M059J (cell line): Measurements from ENCODE around the gene SLC4A1. TPM values are rescaled to one million over a fixed set of nuclear protein-coding genes. Genes with fewer than 3 reads are reported as not detected.
A peak's percentile ranks its signal among the peaks of the same experiment; 100 is the strongest.

Experiments used
- DNase-seq: peaks from one replicate; pipeline ENCODE4 v3.0.0-alpha.2; 2012; ENCODE audit warnings: low read depth
- total RNA-seq: library from RNA; depleted of rRNA; stranded (reverse); fragments of >200 nt; shearing (Covaris generic); gene quantifications from 2 replicates; pipeline ENCODE4 v1.2.3, GENCODE V29; 2014; rRNA removed

The SLC4A1 gene
- not detected in 2 replicates for total RNA-seq

DNA sequence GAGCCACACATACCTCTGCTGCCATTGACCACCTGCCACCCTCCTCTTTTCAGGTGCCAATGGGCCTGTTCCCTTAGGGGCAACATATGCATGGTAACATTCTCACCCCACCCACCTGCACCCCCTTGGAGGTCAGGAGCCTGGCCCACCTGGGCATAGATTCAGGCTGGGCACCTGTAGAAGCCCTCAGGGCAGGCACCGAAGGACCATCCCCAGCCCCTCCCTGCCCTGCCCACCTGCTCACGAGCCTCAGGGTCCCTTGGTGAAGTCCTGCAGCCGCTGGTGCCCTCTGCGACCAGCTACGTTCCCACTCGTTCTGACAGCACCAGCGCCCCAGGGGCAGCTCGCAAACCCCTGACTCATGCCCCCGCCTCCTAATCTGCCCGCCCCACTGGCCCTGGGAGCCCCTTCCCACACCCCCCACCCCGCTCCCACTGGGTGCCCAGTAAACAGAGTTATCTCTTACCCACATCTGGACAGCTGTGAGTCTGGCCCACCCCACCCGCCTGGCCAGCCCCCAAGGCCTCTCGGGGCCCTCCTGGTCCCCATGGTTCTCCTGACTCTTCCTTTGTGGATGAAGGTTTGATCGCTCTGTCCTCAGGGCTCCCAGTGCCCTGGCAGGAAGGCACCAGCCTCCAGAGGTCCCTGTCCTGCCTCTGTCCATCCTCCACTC, at the start of gene SLC4A1:
SLC4A1 (minus strand) TSS at position 318 of the 673 bp plus-strand sequence. CDS start 5,269 bp downstream, outside the sequence.
- no peak for DNase-seq

DNA sequence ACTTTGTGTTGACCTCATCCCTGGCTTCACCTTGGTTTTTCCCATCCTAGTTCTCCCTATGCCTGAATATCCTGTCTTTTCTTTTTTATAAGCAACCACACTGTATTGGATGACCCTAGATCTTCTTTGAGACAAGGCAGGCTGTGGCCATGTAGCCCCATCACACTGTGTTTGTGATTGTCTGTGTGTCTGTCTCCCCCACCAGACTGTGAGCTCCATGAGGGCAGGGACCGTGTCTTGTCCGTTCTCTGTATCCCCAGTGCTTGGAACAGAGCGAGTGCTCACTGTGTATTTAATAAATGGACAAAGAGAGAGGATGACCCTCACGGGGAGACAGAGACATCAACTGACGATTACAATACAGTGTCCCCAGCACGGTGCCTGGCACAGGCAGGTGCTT, 49.6 kb upstream of the SLC4A1 start:
- no peak for DNase-seq

DNA sequence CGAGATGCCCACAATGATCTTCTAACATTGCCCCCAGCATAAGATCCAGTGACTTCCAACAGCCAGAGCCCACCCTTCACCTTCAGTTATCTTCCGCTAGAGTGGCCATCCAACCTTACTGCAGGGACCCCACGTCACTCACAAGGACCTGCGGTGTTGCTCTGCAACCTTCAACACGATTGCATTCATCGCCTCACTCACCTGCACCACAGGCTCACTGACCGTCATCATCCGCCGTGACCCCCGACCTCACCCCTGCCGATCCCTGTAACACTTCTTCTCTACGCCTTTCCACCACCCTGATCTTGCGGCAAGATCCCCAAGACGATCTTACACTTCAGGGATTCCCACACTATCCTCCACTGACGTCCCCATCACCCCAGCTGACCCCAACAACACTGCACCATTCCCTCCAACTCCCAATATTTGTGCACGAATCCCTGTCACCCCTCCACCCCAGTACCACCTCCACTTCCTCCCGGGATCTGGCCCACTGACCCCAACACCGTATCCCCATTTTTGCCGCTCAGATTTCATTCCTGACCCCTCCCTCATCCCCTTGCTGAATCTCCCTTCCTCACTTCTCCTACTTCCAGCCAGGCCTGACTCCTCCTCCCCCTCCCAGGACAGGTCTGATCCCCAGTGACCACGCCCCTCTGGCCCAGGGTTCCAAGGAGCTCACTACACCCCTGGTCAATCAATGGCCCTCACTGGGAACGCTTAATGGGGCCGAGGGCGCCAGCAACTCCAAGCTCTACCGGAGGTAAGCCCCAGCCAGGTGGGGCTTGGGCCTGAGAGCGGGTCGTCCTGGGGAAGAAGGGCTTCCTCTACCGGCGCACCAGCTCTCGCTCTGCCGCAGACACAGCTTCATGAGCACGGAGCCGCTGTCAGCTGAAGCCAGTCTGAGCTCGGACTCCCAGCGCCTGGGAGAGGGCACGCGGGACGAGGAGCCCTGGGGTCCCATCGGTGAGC, 48.1 kb upstream of the SLC4A1 start:
- no peak for DNase-seq

DNA sequence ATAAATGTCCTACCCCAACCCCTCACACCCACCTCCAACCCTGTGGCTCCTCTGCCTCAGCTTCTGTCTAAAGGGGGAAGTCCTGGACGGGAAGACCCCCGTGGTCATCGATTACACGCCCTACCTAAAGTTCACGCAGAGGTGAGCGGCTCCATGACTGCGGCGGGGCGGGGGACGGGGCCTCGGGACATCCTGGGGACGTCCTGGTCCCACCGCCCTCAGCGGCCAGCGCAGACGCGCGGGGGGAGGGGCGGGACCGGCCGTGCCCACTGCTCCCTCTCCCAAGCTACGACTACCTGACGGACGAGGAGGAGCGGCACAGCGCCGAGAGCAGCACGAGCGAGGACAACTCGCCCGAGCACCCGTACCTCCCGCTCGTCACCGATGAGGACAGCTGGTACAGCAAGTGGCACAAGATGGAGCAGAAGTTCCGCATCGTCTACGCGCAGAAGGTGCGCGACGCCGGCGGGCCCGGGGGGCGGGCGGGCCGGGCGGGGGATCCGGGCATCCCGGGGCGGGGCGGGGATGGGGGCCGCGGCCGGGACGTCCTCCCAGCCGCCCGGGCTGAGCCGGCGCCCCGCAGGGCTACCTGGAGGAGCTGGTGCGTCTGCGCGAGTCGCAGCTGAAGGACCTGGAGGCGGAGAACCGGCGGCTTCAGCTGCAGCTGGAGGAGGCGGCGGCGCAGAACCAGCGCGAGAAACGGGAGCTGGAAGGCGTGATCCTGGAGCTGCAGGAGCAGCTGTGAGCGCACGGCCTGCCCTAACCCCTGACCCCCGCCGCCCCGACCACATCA, 47.1 kb upstream of the SLC4A1 start:
- DNase-seq, result no peak

DNA sequence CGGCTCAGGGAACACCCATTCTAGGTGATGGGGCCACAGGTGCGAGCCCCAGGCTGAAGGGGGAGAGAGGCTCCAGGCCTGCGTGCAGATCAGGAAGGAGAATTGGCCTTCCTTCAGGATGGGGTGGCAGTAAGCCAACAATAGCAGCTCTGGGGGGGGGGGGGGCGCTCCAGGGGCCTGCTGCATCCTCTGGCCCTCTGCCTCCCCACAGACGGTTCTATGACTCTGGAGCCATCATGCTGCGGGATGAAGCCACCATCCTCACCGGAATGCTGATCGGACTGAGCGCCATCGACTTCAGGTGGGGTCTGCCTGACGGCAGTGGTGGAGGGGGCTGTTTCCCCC, 46.6 kb upstream of the SLC4A1 start:
- no peak for DNase-seq

DNA sequence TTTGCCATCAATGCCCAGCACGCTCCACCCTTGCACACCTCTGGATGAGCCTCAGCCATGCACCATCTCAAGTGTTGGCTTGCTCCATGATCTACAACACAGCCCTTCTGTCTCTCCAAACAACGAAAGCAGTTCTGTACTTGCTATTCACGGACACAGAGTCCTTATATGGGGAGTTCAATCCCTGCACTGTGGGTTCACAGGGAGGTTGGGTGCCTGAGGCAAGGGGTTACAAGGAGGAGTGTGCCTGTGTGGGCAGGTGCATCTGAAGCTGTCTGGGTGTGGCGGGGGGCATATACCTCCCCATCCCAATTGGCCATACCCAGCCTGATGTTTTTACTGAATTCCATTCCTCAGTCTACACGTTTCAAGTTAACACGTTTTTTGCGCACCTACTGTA, 46.1 kb upstream of the SLC4A1 start:
- DNase-seq, result no peak

DNA sequence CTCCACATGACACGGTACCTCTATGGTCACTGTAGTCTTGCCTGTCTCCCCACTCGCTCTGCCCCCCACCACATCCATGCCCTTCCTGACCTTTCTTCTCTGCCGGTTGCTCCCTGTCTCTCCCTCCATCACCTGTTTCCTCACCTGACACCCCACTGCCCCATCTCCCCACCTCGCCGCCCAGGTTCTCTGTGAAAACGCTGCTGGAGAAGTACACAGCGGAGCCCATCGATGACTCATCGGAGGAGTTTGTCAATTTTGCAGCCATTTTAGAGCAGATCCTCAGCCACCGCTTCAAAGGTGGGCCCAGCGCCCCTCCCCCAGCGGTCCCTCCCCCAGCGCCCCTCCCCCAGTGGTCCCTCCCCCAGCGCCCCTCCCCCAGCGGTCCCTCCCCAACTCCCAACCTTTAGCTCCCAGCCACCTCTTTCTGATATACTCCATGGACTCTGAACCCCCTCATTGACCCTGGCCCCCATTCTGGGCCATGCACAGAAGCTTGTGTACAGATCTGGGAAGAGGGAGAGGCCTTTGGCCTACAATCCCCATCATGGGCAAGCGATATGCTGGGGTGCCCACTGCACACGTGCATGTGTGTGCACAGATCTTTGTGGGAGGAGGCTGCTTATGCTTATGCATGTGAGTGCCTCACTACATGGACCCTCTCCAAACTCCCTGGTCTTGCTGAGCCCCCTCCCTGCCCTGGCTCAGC, 44.6 kb upstream of the SLC4A1 start:
- no peak for DNase-seq

DNA sequence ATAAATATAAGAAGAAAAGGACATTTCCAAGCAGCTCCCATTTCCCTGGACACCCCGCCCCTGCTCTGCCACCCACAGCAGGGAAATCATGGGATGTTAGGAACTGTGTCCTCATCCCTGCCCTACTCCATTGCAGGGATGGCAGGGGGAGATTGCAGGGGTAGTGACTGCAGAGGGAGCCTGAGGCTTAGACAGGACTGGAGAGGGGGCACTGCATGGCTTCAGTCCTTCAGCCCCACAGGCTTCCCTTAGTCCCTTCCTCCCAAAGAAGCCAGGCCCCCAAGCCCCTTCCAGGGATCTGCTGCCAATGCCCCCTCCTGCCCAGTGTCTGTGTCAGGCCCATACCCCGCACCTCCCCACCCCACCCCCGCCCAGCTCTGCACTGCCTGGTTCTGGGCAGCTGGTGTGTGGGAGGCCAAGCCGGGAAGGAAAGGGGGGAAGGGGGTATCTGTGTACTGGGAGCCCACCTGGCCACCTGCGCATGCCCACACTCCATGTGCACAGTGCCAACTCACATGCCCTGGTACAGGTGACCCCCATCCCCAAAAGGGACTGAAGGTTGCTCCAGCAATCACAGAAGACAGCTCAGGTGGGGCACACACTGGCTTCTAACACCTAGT, 43.7 kb upstream of the SLC4A1 start:
- no peak for DNase-seq

DNA sequence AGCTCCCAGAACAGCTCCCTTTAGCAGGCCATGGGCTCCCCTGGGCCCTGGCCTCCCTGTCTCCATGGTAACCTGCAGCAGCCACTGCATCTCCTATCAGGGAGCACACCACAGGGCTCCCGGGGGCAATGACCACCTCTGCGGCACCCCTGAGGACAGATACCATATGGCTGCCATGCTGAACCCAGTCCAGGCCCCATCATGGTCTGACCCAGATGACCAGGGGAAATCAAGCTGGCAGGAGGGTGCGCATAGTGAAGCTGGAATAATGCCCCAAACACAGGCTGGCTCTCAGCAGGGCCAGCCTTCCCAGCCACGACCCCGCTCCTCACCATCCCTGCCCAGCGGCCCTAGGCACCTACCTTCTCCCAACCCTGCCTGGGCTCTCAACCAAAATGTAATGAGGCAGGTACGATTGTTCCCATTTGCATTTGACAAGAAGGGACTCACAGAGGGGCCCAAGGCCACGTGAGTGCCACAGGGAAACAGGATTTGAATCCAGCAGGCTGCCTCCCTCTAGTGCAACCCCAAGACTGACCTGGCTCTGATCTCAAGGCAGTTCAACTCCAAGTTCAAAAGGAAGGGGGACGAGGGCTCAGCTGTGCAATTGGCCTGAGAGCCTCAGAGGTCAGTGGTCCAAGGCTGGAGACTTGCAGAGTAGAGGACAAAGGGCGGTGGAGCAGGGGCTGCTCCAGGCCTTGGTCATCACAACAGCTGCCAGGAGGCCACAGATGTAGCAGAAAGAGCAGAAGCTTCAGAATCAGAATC, 42.9 kb upstream of the SLC4A1 start:
- DNase-seq, result no peak

DNA sequence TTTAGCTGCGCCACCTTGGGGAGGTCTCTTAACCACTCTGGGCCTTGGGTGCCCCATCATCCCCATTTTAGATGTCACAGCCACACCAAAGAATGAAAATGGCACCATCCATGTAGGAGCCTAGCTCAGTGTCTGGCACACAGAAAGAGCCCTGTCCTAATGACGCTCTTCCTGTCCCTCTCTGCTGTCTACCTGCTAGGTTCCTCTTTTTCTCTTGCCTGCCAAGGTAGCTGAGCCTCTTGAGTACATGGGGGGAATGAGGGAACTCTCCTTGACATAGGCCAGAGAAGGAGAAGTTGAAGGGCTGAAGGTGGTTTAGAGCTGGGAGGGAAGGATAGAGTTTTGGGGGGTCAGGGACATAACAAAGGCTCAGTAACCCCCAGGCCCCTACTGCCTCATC, 42.3 kb upstream of the SLC4A1 start:
- no peak for DNase-seq

DNA sequence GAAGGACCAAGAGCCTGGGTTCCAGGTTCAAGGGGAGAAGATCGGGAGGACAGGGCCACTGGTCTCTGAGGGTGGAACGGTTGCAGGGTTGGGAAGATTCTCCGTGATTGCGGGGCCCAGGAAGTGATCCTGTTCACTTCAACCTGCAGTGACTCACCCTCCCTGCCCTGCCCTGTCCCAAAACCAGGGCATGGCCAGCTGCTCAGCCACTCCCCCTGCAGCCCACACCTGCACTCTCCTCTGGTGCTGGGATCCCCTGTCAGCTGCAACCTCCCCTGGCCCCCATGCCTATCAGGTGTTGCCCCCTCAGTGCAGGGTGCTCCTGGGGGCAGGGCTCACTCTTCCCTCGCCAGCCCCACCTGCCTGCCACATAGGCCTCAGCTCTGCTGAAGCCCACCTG, 41.5 kb upstream of the SLC4A1 start:
- DNase-seq, result no peak

DNA sequence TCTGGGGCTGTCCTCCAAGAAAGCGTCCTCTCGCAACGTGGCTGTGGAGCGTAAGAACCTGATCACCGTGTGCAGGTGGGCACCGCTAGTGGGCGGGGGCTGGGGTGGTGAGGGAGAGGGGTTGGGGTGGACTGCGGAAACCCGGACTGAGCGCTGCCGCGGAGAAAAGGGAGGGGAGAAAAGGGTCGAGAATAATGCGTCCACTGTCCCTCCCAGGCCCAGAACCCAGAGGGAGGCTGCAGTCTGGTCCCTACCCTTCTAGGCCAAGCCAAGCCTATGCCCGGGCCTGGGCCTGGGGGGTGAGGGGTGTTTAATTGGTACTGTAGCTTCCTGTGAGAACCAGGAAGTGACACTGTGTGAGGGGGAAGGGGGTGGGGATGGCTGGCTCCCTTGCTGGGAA, 40.9 kb upstream of the SLC4A1 start:
- no peak for DNase-seq

DNA sequence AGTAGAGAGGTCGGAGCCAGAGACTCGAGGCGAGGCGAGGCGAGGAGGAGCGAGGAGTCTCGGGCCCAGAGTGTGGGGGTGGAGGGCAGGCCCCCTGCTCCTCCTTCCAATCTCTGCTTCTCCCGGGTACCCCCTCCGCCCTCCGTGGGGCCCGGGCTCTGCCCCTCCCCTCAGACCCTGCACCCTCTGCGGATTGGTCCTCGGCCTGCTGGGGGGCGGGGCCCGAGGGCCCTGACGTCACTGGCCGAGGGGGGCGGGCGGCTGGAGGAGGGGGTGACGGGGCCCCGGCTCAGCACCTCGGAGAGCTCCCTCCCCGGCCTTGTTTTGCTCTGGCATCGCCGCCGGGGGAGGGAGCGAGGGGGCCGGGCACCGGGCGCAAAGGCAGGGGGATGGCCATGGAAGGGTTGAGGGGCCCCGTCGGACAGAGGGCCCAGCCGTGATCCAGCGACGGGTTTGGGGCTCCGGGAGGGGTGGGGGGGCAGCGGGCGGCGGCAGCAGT, 40.4 kb upstream of the SLC4A1 start, which contains the start of gene RUNDC3A:
RUNDC3A (plus strand) TSS at position 282 of the 499 bp plus-strand sequence. CDS start 232 bp downstream, outside the sequence.
- DNase-seq, result peak; percentile 60

DNA sequence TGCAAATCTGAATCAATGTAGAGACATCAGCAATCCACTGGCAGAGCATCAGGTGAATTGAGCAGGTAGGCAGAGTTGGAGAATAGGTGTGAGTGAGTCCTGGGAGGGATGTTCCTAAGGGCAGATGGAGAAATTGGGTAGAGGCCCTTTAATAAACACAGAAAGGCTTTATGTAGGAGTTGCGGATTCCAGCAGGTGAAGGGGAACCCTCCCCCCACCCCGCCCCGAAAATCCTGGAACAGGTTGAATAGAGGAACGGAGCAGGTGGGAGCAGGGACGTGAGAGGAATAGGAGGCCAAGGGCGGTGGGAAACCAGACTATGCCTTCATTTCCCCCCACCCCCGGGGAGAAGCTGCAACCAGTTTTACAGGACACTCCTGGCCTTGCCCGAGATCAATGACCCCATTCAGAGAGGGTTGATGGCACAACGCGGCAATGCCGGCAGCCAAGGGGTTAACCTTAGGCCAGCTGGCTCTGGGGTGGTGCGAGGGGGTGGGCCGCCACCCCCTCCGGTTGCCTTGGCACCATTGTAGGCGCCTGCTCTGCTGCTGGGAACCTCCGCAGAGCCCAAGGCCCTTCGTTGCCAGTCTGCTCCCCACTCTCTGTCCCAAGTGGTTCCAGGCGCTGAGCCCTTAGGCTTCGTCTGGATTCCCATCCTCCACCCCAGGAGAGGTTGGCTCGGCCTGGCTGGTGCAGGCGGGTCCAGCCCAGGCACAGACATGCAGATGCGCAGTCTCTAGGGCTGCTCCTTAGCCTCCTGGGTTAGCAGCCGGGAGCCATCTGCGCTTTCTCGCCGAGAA, 39.7 kb upstream of the SLC4A1 start:
- DNase-seq, result peak; percentile 45

DNA sequence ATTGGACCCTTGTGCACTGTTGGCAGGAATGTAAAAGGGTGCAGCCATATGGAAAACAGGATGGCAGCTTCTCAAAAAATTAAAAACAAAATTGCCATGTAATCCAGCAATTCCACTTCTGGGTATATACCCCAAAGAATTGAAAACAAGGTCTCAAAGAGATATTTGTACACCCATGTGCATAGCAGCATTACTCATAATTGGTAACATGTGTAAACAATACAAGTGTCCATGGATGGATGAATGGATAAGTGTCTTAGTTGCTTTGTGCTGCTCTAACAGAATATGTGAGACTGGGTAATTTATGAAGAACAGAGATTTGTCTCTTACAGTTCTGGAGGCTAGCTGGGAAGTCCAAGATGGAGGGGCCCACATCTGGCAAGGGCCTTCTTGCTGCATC, 36.7 kb upstream of the SLC4A1 start:
- DNase-seq, result no peak

DNA sequence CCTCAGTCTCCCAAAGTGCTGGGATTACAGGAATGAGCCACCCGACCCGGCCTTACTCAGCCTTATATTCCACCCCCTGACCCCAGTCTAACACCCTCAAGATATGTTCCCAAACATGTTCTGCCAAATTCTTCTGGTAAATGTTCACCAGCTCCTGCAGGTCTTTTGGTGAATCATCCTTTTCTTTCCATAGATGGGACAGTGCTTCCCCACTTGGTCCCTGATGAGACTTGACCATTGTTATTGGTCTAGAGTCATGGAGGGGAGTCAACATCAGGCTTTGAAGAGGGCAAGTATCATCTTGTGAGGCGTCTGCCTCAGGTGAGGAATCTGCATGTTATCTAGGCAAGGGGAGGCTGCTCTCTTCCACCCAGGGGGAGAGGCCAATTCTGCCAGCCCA, 30.0 kb upstream of the SLC4A1 start:
- no peak for DNase-seq

DNA sequence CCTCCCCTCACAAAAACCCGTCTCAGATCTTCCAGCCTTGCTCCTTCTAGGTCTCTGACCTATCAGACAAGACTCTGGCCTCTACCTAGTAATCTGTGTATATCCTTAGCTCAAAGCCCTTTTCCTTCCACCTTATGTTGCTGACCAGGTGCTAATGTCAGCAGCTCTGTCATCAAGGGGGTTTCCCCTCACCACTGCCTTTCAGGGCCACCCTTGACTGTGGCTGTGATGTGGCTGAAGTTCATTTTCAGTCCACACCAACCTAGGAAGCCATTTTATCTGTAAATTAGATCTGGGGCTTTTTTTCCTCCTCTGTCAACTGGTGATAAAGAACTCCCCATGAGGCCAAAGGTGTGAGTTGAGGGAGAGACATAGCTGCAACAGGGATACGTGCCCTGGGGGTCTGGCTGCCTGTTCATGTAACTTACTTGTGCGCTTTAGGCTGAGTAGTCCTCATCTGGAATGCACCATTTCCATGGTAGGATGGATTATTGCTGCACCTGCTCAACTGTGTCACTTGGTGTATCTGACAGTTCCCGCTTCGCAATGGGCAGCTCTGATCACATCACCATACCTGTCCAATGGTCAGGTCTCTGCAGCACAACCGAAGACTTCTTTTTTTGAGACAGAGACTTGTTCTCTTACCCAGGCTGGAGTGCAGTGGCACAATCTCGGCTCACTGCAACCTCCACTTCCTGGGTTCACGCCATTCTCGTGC, 25.7 kb upstream of the SLC4A1 start:
- DNase-seq, result no peak

DNA sequence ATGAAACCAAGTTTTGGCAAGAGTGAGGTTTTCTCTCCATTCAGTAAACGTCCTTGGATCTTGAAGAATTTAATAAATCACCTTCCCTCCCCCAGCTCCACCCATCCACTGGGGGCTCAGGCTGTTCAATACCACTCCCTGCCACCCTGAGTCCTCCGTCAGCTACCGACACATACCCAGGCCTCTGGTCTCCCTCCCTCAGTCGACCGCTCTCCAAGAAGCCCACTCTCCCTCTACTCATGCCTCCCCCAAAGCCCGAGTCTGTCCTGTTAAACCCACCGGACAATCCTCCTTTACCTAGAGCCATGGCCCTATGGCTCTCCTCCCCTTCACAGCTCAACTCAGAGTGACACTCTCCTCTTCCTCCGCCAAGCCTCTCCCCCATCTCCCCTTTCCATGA, 19.7 kb upstream of the SLC4A1 start:
- no peak for DNase-seq

DNA sequence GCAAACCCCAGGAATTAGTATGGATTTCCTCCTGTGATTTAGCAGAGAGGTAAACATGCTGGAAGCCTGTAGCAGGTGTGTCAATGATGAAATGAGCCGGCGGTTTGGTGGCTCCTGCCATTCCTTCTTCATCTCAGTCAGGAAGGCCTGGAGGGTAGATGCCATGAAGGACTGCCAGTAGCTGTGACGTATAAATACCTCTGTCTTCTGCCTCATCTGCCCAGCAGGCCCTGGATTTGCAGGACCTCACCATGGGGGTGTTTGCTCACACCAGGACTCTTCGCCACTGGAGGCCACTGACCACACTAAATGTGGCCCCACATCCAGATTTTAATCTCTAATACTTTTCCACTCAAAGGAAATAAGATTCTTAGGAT, 16.1 kb upstream of the SLC4A1 start:
- no peak for DNase-seq
